Stomach (tissue), 9 donors: ENCODE data around the gene OR11L1. TPM values are rescaled to one million over a fixed set of nuclear protein-coding genes. Genes with fewer than 3 reads are reported as not detected.

Source experiments
- DNase-seq, 2 donors: peaks; one replicate each; pipeline versions ENCODE4 v3.0.0 to v3.0.0-alpha.2; 2013 to 2019
- H3K27ac ChIP-seq, 5 donors: fragments of 200-600 bp in 4 of 5; sonication (generic) in 4 of 5; one replicate each; pipeline ENCODE4 v1.5.1; 2013 to 2019; ENCODE audit warnings: mild to moderate bottlenecking in 1 of 5, moderate library complexity in 1 of 5
- H3K27me3 ChIP-seq, 3 donors: fragments of 200-600 bp; sonication (generic); one replicate each; pipeline ENCODE4 v1.5.1; 2017 to 2019; ENCODE audit warnings: mixed run types in 1 of 3
- H3K36me3 ChIP-seq, 4 donors: fragments of 200-600 bp; sonication (generic); 1 replicate in 3 of 4; 2 replicates in 1 of 4; pipeline ENCODE4 v1.5.1; 2016 to 2019
- H3K4me1 ChIP-seq, 4 donors: fragments of 200-600 bp; sonication (generic); one replicate each; pipeline ENCODE4 v1.5.1; 2016 to 2019
- H3K4me3 ChIP-seq, 4 donors: fragments of 200-600 bp; sonication (generic) in 3 of 4; one replicate each; pipeline ENCODE4 v1.5.1; 2016 to 2019; ENCODE audit warnings: mild to moderate bottlenecking in 1 of 4
- H3K9me3 ChIP-seq, 4 donors: fragments of 200-600 bp; sonication (generic); one replicate each; pipeline ENCODE4 v1.5.1; 2016 to 2019
- EP300 ChIP-seq: sonication (generic); formaldehyde crosslinking; IDR thresholded peaks from one replicate; pipeline ENCODE4 v1.6.1; 2017; ENCODE audit warnings: antibody characterized with exemption
- POLR2A ChIP-seq, 4 donors: fragments of 450-650 bp; IDR thresholded peaks; one replicate each; pipeline ENCODE4 v1.6.1; 2016; ENCODE audit warnings: antibody characterized with exemption in 4 of 4, control low read depth in 2 of 4, mild to moderate bottlenecking in 1 of 4, moderate library complexity in 1 of 4
- POLR2AphosphoS5 ChIP-seq, 3 donors: sonication (generic); formaldehyde crosslinking; IDR thresholded peaks; one replicate each; pipeline ENCODE4 v1.6.1; 2016; ENCODE audit warnings: antibody characterized with exemption in 3 of 3
- WGBS, 5 donors: extraction: QIAGEN DNeasy Blood & Tissue Kit in 3 of 5; methylation state at CpG; one replicate each; pipeline versions ENCODE4 v1.1.5 to v1.1.7; 2013 to 2018; 5-methylcytosine and 5-hydroxymethylcytosine counted together
- intact Hi-C: fragments of 100-400 bp; cut with DNase I; formaldehyde crosslinking; loops from one replicate; pipeline ENCODE4 v1.15.1; 2023; ENCODE audit warnings: low total_unique reads
- polyA plus RNA-seq, 3 donors: library from polyadenylated mRNA; stranded (reverse); fragments of 200-250 nt; gene quantifications; one replicate each; pipeline ENCODE4 v1.2.3, GENCODE V29; 2013
- total RNA-seq, 5 donors: library from RNA; depleted of rRNA; stranded (reverse); fragments of >200 nt; gene quantifications; one replicate each; pipeline versions ENCODE4 v1.1.0 to v1.2.3, GENCODE V29; 2014 to 2016
- TF ChIP-seq, protein P1 (sequence below), 7 experiments: fragments of 450-650 bp in 4 of 7; fragments of 200-600 bp in 3 of 7; sonication (generic) in 3 of 7; IDR thresholded peaks; one replicate each; pipeline ENCODE4 v1.5.1; 2016 to 2019; ENCODE audit warnings: antibody characterized with exemption in 7 of 7, control low read depth in 2 of 7, mild to moderate bottlenecking in 1 of 7
- donor health status: healthy with polysubstance abuse.
- donor health status: Bipolar disorder and iron deficiency.
- donor health status: healthy.

The OR11L1 gene
- total and polyA plus RNA-seq, 8 donors = not detected

DNA sequence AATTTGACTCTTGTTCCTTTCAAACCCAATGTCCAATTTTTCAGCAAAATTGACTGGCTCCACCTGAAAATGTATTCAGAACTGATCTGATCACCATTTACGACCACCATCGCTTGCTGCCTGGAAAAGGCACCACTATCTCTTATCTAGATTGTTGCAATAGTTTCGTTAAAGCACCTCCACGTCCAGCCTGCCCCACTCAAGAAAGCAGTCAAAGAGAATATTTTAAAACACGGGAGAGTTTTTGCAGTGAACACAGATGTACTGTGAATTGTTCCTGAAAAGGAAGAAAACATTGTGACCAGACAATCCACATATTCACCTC is 4.0 kb upstream of the OR11L1 start:
- no peak for TF ChIP-seq EP300
- TF ChIP-seq, protein P1, sequence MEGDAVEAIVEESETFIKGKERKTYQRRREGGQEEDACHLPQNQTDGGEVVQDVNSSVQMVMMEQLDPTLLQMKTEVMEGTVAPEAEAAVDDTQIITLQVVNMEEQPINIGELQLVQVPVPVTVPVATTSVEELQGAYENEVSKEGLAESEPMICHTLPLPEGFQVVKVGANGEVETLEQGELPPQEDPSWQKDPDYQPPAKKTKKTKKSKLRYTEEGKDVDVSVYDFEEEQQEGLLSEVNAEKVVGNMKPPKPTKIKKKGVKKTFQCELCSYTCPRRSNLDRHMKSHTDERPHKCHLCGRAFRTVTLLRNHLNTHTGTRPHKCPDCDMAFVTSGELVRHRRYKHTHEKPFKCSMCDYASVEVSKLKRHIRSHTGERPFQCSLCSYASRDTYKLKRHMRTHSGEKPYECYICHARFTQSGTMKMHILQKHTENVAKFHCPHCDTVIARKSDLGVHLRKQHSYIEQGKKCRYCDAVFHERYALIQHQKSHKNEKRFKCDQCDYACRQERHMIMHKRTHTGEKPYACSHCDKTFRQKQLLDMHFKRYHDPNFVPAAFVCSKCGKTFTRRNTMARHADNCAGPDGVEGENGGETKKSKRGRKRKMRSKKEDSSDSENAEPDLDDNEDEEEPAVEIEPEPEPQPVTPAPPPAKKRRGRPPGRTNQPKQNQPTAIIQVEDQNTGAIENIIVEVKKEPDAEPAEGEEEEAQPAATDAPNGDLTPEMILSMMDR (IDR thresholded peaks at IDR 0.05) = no peak
- no peak for TF ChIP-seq POLR2A (IDR thresholded peaks at IDR 0.05)
- TF ChIP-seq POLR2AphosphoS5 (IDR thresholded peaks at IDR 0.05) = no peak
- H3K36me3 ChIP-seq = no peaks in the 10 kb centered on the region
- intact Hi-C loops = no loop called here
- no peak overlapping the region for H3K27ac ChIP-seq
- WGBS, 5 donors = 63 to 73% (median 69%) methylated on average over 5 of the region's 5 CpGs
- H3K9me3 ChIP-seq = peaks cover 0 to 3% (median 0%) of the 10 kb centered on the region in 4 donors
- H3K4me1 ChIP-seq = no peaks in the 10 kb centered on the region
- no peak for DNase-seq
- no peaks in the 10 kb centered on the region for H3K27me3 ChIP-seq
- no peak overlapping the region for H3K4me3 ChIP-seq

DNA sequence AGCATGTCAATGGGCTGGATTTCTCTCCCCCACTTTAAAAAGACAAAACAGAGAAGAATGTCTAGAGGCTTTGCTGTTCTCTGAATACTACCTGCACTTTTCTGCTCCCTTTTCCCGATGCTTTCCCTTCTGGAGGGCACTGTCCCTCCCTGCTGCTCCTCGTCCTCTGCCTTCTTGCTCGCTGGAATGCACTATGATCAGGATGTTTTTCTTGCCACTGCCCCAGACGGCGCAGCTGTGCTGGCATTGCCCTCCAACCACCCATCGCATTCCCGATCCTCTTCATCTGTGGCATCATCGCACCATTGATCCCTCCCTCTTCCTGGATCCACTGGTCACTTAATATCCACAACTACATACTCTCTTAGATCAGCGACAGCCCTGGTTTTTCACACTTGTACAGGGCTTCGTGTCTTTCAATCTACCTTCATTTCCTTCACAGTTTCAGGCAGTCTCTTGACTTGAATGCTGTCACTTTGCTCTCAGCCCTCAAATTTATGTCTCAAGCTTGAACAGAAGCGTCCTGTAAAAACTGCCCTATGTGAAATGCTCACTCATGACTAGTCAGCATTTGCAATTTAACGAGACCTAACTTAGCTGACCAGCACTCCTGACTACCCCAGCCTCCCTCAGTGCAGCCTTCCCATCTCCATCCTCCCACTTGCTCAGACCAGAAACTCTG is 3.5 kb upstream of the OR11L1 start:
- DNase-seq = no peak
- no peaks in the 10 kb centered on the region for H3K27me3 ChIP-seq
- H3K4me3 ChIP-seq = no peak overlapping the region
- H3K27ac ChIP-seq = no peak overlapping the region
- intact Hi-C loops = no loop called here
- no peaks in the 10 kb centered on the region for H3K9me3 ChIP-seq
- WGBS, 5 donors = 74 to 81% (median 78%) methylated on average over 12 of the region's 12 CpGs
- no peaks in the 10 kb centered on the region for H3K36me3 ChIP-seq
- no peaks in the 10 kb centered on the region for H3K4me1 ChIP-seq
- TF ChIP-seq, protein P1 (IDR thresholded peaks at IDR 0.05) = no peak
- TF ChIP-seq EP300 (no peak), POLR2AphosphoS5 (IDR thresholded peaks at IDR 0.05) (no peak), POLR2A (IDR thresholded peaks at IDR 0.05) (no peak)

DNA sequence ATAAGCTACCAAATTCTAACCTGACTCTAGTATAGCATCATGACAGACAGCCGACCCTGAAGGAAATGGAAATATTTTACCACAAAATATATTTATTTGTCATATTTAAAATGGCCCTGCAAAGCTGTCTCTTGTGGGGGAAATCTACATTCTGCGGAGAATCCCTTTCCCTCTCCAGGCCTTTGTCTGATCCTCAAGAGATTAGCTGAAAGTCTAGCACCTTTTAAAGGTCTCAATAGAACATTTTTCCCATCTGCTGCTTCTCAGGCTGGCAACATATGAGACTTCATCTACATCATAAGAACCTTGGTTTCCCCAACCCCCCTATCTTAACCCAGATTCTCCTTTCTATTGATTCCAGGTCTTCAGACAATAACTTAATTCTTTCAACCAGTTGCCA is 1.7 kb upstream of the OR11L1 start:
- intact Hi-C loops = no loop called here
- 43 to 85% (median 50%) methylated on average over 2 of the region's 2 CpGs for WGBS, 5 donors
- H3K9me3 ChIP-seq = no peaks in the 10 kb centered on the region
- H3K4me3 ChIP-seq = no peak overlapping the region
- TF ChIP-seq POLR2AphosphoS5 (IDR thresholded peaks at IDR 0.05) = no peak
- TF ChIP-seq, protein P1 (IDR thresholded peaks at IDR 0.05) = no peak
- no peak for TF ChIP-seq POLR2A (IDR thresholded peaks at IDR 0.05)
- TF ChIP-seq EP300 = no peak
- H3K27ac ChIP-seq = no peak overlapping the region
- no peaks in the 10 kb centered on the region for H3K4me1 ChIP-seq
- no peaks in the 10 kb centered on the region for H3K36me3 ChIP-seq
- DNase-seq = no peak
- no peaks in the 10 kb centered on the region for H3K27me3 ChIP-seq

DNA sequence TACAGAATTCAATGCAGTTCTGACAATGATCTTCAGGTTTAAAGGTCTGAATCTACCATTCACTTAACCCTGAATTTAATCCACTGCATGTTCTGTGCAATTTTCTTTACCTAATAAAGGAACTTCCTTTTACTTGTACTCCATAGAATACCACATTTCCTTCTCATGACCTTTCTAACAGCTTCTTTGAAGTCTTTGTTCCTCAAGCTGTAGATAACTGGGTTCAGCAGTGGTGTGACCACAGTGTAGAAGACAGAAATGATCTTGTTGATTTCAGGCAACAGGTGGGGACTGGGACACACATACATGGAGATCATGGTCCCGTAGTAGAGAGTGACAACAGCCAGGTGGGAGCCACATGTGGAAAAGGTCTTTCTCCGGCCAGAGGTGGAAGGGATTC is 878 bp downstream of the OR11L1 start:
- Histone ChIP-seq H3K9me3 (peaks cover 0 to 6% (median 0%) of the 10 kb centered on the region in 4 donors), H3K4me1 (no peaks in the 10 kb centered on the region), H3K27ac (no peak overlapping the region), H3K4me3 (no peak overlapping the region), H3K27me3 (no peaks in the 10 kb centered on the region), H3K36me3 (no peaks in the 10 kb centered on the region)
- 63 to 80% (median 75%) methylated on average over 2 of the region's 2 CpGs for WGBS, 5 donors
- intact Hi-C loops = no loop called here
- TF ChIP-seq POLR2AphosphoS5 (IDR thresholded peaks at IDR 0.05) (no peak), EP300 (no peak), POLR2A (IDR thresholded peaks at IDR 0.05) (no peak)
- TF ChIP-seq, protein P1 (IDR thresholded peaks at IDR 0.05) = no peak
- DNase-seq = no peak
